Spleen (tissue), 11 donors: ENCODE data around the gene HMBS. TPM values are rescaled to one million over a fixed set of nuclear protein-coding genes. Genes with fewer than 3 reads are reported as not detected.
A peak's percentile ranks its signal among the peaks of the same experiment; 100 is the strongest.

Experiments
- DNase-seq: peaks from one replicate; pipeline ENCODE4 v3.0.0-alpha.2; 2020
- H3K27ac ChIP-seq, 8 donors: fragments of 200-600 bp; sonication (generic) in 7 of 8; 1 replicate in 4 of 8; 2 replicates in 4 of 8; pipeline versions ENCODE4 v1.5.0 to v1.8.0; 2016 to 2021; ENCODE audit warnings: inconsistent platforms in 4 of 8, mild to moderate bottlenecking in 4 of 8, moderate library complexity in 1 of 8
- H3K27me3 ChIP-seq, 7 donors: fragments of 200-600 bp; sonication (generic) in 6 of 7; replicated peaks in 1 of 7; 1 replicate in 4 of 7; 2 replicates in 3 of 7; pipeline versions ENCODE4 v1.5.0 to v1.8.0; 2016 to 2021; ENCODE audit warnings: inconsistent platforms in 3 of 7, mild to moderate bottlenecking in 1 of 7
- H3K36me3 ChIP-seq, 6 donors: fragments of 200-600 bp; sonication (generic) in 5 of 6; 1 replicate in 4 of 6; 2 replicates in 2 of 6; pipeline versions ENCODE4 v1.5.0 to v1.8.0; 2016 to 2021; ENCODE audit warnings: inconsistent platforms in 2 of 6
- H3K4me1 ChIP-seq, 6 donors: fragments of 200-600 bp; sonication (generic) in 5 of 6; 1 replicate in 3 of 6; 2 replicates in 3 of 6; pipeline versions ENCODE4 v1.5.0 to v1.8.0; 2016 to 2021; ENCODE audit warnings: inconsistent platforms in 3 of 6
- H3K4me3 ChIP-seq, 8 donors: fragments of 200-600 bp; sonication (generic) in 7 of 8; 1 replicate in 4 of 8; 2 replicates in 4 of 8; pipeline versions ENCODE4 v1.5.0 to v1.8.0; 2016 to 2021; ENCODE audit warnings: inconsistent platforms in 4 of 8, mild to moderate bottlenecking in 4 of 8, moderate library complexity in 2 of 8
- H3K9me3 ChIP-seq, 8 donors: fragments of 200-600 bp; sonication (generic) in 7 of 8; 1 replicate in 4 of 8; 2 replicates in 4 of 8; pipeline versions ENCODE4 v1.5.0 to v1.8.0; 2016 to 2021; ENCODE audit warnings: inconsistent platforms in 4 of 8
- POLR2A ChIP-seq, 3 donors: fragments of 450-650 bp; IDR thresholded peaks; one replicate each; pipeline ENCODE4 v1.5.1; 2017; ENCODE audit warnings: antibody characterized with exemption in 3 of 3, mild to moderate bottlenecking in 1 of 3
- POLR2AphosphoS5 ChIP-seq, 3 donors: sonication (generic); formaldehyde crosslinking; IDR thresholded peaks; one replicate each; pipeline ENCODE4 v1.5.1; 2017; ENCODE audit warnings: antibody characterized with exemption in 3 of 3
- WGBS, 5 donors: extraction: QIAGEN DNeasy Blood & Tissue Kit in 3 of 5; methylation state at CpG; one replicate each; pipeline versions ENCODE4 v1.1.5 to v1.1.7; 2013 to 2018; 5-methylcytosine and 5-hydroxymethylcytosine counted together
- intact Hi-C: fragments of 100-400 bp; cut with DNase I; formaldehyde crosslinking; loops from one replicate; pipeline ENCODE4 v1.15.0; 2023; ENCODE audit warnings: low total_unique reads
- polyA plus RNA-seq, 3 donors: library from polyadenylated mRNA; stranded (reverse); fragments of 200-250 nt; gene quantifications; one replicate each; pipeline ENCODE4 v1.2.1, GENCODE V29; 2013
- total RNA-seq, 7 donors: library from RNA; depleted of rRNA in 3 of 7; stranded (reverse); fragments of >200 nt in 3 of 7; fragmentation: NEBNext Ultra II Directional in 4 of 7; extraction: Animal tissue kit (Norgen Biotek cat#: 25700) in 4 of 7; gene quantifications; one replicate each; pipeline versions ENCODE4 v1.1.0 to v1.2.1, GENCODE V29; 2016 to 2021
- TF ChIP-seq, protein P1 (sequence below), 11 experiments: fragments of 200-600 bp in 7 of 11; fragments of 450-650 bp in 4 of 11; sonication (generic) in 4 of 11; IDR thresholded peaks in 8 of 11; conservative IDR thresholded peaks in 3 of 11; 1 replicate in 7 of 11; 2 replicates in 4 of 11; pipeline versions ENCODE4 v1.4.0 to v1.8.0; 2016 to 2021; ENCODE audit warnings: antibody characterized with exemption in 11 of 11, inconsistent platforms in 4 of 11, mild to moderate bottlenecking in 1 of 11
- donor health status: healthy with polysubstance abuse.
- donor health status: DM: no; HTN: no; CAD: no; lungs with moderate emphysema.
- donor health status: DM: no; HTN: no; CAD: no.
- donor health status: Bipolar disorder and iron deficiency.
- donor health status: healthy.
- donor health status: DM: no; HTN: no; CAD: no.
- donor health status: DM: yes; HTN: yes; CAD: no.

HMBS gene
- total and polyA plus RNA-seq, 10 donors: 7.4 to 42.6 (median 19.8) TPM

DNA sequence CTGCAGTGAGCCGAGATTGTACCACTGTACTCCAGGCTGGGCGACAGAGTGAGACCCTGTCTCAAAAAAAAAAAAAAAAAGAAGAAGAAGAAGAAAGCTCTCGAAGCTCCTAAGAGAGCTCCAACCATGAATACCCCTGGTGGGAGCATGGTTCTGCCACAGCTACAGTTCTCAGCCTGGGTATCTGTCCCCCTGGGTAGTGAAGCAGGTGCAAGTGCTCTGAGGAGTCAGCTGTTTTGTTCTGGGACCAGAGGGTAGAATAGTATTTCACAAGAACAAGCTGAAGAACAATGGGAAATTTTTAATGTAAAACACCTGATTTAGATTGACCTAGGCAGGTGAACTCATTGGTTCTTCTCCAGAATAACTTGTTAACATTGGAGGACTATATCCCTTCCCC lies 23.4 kb upstream of the HMBS start:
- no peak for DNase-seq
- intact Hi-C loops: no loop called here

DNA sequence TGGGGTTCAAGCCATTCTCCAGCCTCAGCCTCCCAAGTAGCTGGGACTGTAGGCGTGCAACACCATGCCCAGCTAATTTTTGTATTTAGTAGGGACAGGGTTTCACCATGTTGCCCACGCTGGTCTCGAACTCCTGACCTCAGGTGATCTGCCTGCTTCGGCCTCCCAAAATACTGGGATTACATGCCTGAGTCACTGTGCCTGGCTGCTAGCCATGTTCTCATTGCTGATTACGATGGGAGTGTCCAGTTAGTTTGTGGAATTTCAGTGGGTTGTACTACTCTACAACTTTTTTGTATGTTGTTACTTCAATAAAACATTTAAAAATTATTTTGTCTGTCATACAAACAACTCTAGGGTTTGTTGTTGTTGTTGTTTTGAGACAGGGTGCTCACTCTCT lies 21.9 kb upstream of the HMBS start:
- Histone ChIP-seq H3K36me3 (peaks cover 0 to 22% (median 0%) of the 10 kb centered on the region in 6 donors), H3K27me3 (no peaks in the 10 kb centered on the region), H3K4me3 (no peak overlapping the region), H3K4me1 (peaks cover 11 to 33% (median 26%) of the 10 kb centered on the region in 6 donors), H3K9me3 (no peaks in the 10 kb centered on the region), H3K27ac (no peak overlapping the region)
- 78 to 92% (median 85%) methylated on average over 5 of the region's 5 CpGs for WGBS, 5 donors
- no peak for DNase-seq
- TF ChIP-seq POLR2AphosphoS5 (IDR thresholded peaks at IDR 0.05): no peak
- intact Hi-C loops: no loop called here

More for the DNA sequence above, 23.4 kb upstream of the HMBS start:
- no peaks in the 10 kb centered on the region for H3K27me3 ChIP-seq
- peaks cover 8 to 31% (median 24%) of the 10 kb centered on the region in 6 donors for H3K4me1 ChIP-seq
- H3K9me3 ChIP-seq: no peaks in the 10 kb centered on the region
- WGBS, 5 donors: 83 to 98% (median 95%) methylated on average over 3 of the region's 3 CpGs
- peaks cover 0 to 22% (median 0%) of the 10 kb centered on the region in 6 donors for H3K36me3 ChIP-seq
- TF ChIP-seq POLR2AphosphoS5 (IDR thresholded peaks at IDR 0.05): no peak
- TF ChIP-seq, protein P1, sequence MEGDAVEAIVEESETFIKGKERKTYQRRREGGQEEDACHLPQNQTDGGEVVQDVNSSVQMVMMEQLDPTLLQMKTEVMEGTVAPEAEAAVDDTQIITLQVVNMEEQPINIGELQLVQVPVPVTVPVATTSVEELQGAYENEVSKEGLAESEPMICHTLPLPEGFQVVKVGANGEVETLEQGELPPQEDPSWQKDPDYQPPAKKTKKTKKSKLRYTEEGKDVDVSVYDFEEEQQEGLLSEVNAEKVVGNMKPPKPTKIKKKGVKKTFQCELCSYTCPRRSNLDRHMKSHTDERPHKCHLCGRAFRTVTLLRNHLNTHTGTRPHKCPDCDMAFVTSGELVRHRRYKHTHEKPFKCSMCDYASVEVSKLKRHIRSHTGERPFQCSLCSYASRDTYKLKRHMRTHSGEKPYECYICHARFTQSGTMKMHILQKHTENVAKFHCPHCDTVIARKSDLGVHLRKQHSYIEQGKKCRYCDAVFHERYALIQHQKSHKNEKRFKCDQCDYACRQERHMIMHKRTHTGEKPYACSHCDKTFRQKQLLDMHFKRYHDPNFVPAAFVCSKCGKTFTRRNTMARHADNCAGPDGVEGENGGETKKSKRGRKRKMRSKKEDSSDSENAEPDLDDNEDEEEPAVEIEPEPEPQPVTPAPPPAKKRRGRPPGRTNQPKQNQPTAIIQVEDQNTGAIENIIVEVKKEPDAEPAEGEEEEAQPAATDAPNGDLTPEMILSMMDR (IDR thresholded peaks at IDR 0.05 in 8 of 11, conservative IDR thresholded peaks at IDR 0.05 in 3 of 11): no peak
- TF ChIP-seq POLR2A (IDR thresholded peaks at IDR 0.05): no peak
- no peak overlapping the region for H3K27ac ChIP-seq
- no peak overlapping the region for H3K4me3 ChIP-seq

DNA sequence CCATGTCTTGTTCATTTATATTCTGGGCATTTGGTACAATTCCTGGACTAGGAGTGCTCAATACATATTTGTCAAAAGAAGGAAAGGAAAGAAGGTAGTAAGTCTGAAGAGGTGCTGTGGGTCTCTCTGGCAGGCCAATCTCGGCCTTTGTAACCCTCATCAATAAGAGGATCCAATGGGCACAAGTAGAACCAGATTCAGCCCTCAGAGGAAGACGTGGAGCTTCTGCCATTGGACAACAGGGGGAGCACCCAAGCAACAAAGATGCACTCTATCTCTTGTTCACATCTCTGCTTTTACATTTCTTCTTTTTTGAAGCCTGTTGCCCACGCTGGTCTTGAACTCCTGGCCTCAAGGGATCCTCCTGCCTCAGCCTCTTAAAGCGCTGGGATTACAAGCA lies 19.3 kb upstream of the HMBS start:
- Histone ChIP-seq H3K4me3 (no peak overlapping the region), H3K36me3 (peaks cover 0 to 36% (median 6%) of the 10 kb centered on the region in 6 donors), H3K27ac (peak overlapping the region in 2 of 8 donors; percentile 1 to 96), H3K27me3 (no peaks in the 10 kb centered on the region), H3K9me3 (no peaks in the 10 kb centered on the region), H3K4me1 (peaks cover 14 to 49% (median 39%) of the 10 kb centered on the region in 6 donors)
- DNase-seq: no peak
- intact Hi-C loops: no loop called here
- 68 to 76% (median 71%) methylated on average over 4 of the region's 4 CpGs for WGBS, 5 donors
- TF ChIP-seq, protein P1 (IDR thresholded peaks at IDR 0.05 in 8 of 11, conservative IDR thresholded peaks at IDR 0.05 in 3 of 11): peak in 6 of 11 experiments; percentile 6 to 61 (median 44)
- TF ChIP-seq POLR2AphosphoS5 (IDR thresholded peaks at IDR 0.05) (no peak), POLR2A (IDR thresholded peaks at IDR 0.05) (no peak)

DNA sequence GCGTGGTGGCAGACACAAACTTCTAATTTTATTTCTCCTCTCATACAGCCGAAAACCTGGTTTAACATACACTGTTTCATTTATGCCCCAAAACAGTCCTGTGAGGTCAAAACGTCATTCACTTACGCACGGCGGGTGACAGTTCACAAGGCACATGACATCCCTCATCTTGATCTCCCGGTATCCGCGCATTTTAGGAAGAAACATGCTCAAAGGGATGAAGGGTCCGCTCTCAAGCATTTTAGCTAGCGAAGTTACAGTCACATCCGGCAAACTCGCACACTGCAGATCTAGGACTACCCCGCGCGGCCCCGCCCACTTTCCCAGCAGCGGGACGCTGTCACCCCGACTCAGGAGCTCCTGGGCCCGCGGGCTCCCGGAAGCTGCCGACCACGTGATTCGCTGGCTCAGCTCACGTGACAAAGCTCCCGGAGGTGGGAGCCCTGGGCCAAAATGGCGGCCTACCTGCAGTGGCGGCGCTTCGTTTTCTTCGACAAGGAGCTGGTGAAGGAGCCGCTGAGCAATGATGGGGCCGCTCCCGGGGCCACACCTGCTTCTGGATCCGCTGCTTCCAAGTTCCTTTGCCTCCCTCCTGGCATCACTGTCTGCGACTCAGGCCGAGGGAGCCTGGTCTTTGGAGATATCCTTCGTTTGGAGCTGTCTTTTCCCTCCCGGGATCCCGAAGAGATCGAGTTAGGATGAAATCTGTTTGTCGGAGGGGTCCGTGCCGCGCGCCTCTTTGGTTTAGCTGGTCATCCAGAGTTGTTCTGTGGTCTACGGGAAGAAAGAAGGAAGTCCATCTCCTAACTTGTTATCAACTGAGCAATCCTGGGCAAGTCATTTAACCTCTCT lies 17.1 kb upstream of the HMBS start, which contains the start of gene VPS11:
TSS of gene VPS11 (plus strand) at position 448 of the 852 bp plus-strand sequence. CDS start at position 454, 6 bp downstream.
- peak within 1 kb of the TSS; percentile 69 to 98 (median 86) for H3K4me3 ChIP-seq
- H3K4me1 ChIP-seq: peaks cover 14 to 62% (median 37%) of the 10 kb centered on the region in 6 donors
- intact Hi-C loops: no loop called here
- H3K27me3 ChIP-seq: no peaks in the 10 kb centered on the region
- peaks cover 4 to 44% (median 28%) of the 10 kb centered on the region in 6 donors for H3K36me3 ChIP-seq
- H3K27ac ChIP-seq: peak within 1 kb of the TSS; percentile 63 to 96 (median 92)
- TF ChIP-seq, protein P1 (IDR thresholded peaks at IDR 0.05 in 8 of 11, conservative IDR thresholded peaks at IDR 0.05 in 3 of 11): peak in 2 of 11 experiments; percentile 10 to 27
- TF ChIP-seq POLR2AphosphoS5 (IDR thresholded peaks at IDR 0.05) (peak; percentile 95 to 96 (median 96)), POLR2A (IDR thresholded peaks at IDR 0.05) (peak in 1 of 3 donors; percentile 34)
- peak; percentile 100 for DNase-seq
- no peaks in the 10 kb centered on the region for H3K9me3 ChIP-seq
- WGBS, 5 donors: 0 to 1% (median 0%) methylated on average over 40 to 49 of the region's 49 CpGs
